PFSK-1 (cell line): ENCODE data around the gene ANO6.

Source experiments
- FOXP2 ChIP-seq: optimal IDR thresholded peaks from 2 replicates; pipeline ENCODE3; 2011; ENCODE audit warnings: borderline replicate concordance, control low read depth, inconsistent platforms; ENCODE audit not compliant: insufficient read depth; ENCODE audit errors: extremely low read length, extremely low read depth
- POLR2AphosphoS5 ChIP-seq: IDR thresholded peaks from 2 replicates; pipeline ENCODE4 v1.6.1; 2012; ENCODE audit warnings: low read depth, mild to moderate bottlenecking, control low read depth, low read length, moderate library complexity
- SIN3A ChIP-seq: IDR thresholded peaks from 2 replicates; pipeline ENCODE4 v1.6.1; 2012; ENCODE audit warnings: mild to moderate bottlenecking, low read length, moderate library complexity, borderline replicate concordance; ENCODE audit not compliant: insufficient read depth
- TAF1 ChIP-seq: IDR thresholded peaks from 2 replicates; pipeline ENCODE4 v1.6.1; 2012; ENCODE audit warnings: low read length, control low read depth, borderline replicate concordance; ENCODE audit not compliant: insufficient read depth
- TF ChIP-seq, protein P1 (sequence below), 2 experiments: IDR thresholded peaks; 2 replicates each; pipeline versions ENCODE4 v1.6.1 to v1.8.0; 2011 to 2012; ENCODE audit warnings: low read depth in 2 of 2, low read length in 2 of 2, control low read depth in 1 of 2, inconsistent platforms in 1 of 2, mild to moderate bottlenecking in 1 of 2, moderate library complexity in 1 of 2; ENCODE audit not compliant: insufficient read depth in 1 of 2

GRCh38 chr12:45379261-45379660 lies 163.4 kb downstream of the ANO6 start:
- TF ChIP-seq SIN3A (no peak), POLR2AphosphoS5 (no peak), TAF1 (no peak), FOXP2 (no peak)
- TF ChIP-seq, protein P1, sequence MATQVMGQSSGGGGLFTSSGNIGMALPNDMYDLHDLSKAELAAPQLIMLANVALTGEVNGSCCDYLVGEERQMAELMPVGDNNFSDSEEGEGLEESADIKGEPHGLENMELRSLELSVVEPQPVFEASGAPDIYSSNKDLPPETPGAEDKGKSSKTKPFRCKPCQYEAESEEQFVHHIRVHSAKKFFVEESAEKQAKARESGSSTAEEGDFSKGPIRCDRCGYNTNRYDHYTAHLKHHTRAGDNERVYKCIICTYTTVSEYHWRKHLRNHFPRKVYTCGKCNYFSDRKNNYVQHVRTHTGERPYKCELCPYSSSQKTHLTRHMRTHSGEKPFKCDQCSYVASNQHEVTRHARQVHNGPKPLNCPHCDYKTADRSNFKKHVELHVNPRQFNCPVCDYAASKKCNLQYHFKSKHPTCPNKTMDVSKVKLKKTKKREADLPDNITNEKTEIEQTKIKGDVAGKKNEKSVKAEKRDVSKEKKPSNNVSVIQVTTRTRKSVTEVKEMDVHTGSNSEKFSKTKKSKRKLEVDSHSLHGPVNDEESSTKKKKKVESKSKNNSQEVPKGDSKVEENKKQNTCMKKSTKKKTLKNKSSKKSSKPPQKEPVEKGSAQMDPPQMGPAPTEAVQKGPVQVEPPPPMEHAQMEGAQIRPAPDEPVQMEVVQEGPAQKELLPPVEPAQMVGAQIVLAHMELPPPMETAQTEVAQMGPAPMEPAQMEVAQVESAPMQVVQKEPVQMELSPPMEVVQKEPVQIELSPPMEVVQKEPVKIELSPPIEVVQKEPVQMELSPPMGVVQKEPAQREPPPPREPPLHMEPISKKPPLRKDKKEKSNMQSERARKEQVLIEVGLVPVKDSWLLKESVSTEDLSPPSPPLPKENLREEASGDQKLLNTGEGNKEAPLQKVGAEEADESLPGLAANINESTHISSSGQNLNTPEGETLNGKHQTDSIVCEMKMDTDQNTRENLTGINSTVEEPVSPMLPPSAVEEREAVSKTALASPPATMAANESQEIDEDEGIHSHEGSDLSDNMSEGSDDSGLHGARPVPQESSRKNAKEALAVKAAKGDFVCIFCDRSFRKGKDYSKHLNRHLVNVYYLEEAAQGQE (IDR thresholded peaks at IDR 0.05; ENCODE audit: insufficient read depth in 1 of 2, low read depth in 2 of 2, low read length in 2 of 2): no peak
